ENCODE data around the gene KCNJ4.

GRCh38 chr22:38448945-38449745, 5.9 kb downstream of the KCNJ4 start:
- TF ChIP-seq YY1 (tag by site-specific recombination; IDR thresholded peaks at IDR 0.05), result no peak
- TF ChIP-seq, protein P1, sequence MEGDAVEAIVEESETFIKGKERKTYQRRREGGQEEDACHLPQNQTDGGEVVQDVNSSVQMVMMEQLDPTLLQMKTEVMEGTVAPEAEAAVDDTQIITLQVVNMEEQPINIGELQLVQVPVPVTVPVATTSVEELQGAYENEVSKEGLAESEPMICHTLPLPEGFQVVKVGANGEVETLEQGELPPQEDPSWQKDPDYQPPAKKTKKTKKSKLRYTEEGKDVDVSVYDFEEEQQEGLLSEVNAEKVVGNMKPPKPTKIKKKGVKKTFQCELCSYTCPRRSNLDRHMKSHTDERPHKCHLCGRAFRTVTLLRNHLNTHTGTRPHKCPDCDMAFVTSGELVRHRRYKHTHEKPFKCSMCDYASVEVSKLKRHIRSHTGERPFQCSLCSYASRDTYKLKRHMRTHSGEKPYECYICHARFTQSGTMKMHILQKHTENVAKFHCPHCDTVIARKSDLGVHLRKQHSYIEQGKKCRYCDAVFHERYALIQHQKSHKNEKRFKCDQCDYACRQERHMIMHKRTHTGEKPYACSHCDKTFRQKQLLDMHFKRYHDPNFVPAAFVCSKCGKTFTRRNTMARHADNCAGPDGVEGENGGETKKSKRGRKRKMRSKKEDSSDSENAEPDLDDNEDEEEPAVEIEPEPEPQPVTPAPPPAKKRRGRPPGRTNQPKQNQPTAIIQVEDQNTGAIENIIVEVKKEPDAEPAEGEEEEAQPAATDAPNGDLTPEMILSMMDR (tag by site-specific recombination; IDR thresholded peaks at IDR 0.05), result no peak
- no peak for TF ChIP-seq HOXA7 (CRISPR knock-in tag; IDR thresholded peaks at IDR 0.05; ENCODE audit: borderline replicate concordance)
- TF ChIP-seq ZNF138 (tag by site-specific recombination; IDR thresholded peaks at IDR 0.05; ENCODE audit: borderline replicate concordance), result no peak
- TF ChIP-seq ZNF121 (tag by site-specific recombination; IDR thresholded peaks at IDR 0.05), result no peak
- no peak for TF ChIP-seq ZNF10 (tag by site-specific recombination; IDR thresholded peaks at IDR 0.05)
